Loucy (cell line): ENCODE data around the gene PPM1G.

Experiments
- EZH2phosphoT487 ChIP-seq: fragments of 200-600 bp; IDR thresholded peaks from 2 replicates; pipeline ENCODE4 v1.6.1; 2018; ENCODE audit warnings: antibody characterized with exemption, mild to moderate bottlenecking, moderate library complexity, borderline replicate concordance
- TF ChIP-seq, protein P1 (sequence below): fragments of 200-600 bp; sonication (generic); conservative IDR thresholded peaks from 2 replicates; pipeline ENCODE4 v1.5.1; 2014; ENCODE audit warnings: mild to moderate bottlenecking, antibody characterized with exemption, low read length

- TF ChIP-seq, protein P1, sequence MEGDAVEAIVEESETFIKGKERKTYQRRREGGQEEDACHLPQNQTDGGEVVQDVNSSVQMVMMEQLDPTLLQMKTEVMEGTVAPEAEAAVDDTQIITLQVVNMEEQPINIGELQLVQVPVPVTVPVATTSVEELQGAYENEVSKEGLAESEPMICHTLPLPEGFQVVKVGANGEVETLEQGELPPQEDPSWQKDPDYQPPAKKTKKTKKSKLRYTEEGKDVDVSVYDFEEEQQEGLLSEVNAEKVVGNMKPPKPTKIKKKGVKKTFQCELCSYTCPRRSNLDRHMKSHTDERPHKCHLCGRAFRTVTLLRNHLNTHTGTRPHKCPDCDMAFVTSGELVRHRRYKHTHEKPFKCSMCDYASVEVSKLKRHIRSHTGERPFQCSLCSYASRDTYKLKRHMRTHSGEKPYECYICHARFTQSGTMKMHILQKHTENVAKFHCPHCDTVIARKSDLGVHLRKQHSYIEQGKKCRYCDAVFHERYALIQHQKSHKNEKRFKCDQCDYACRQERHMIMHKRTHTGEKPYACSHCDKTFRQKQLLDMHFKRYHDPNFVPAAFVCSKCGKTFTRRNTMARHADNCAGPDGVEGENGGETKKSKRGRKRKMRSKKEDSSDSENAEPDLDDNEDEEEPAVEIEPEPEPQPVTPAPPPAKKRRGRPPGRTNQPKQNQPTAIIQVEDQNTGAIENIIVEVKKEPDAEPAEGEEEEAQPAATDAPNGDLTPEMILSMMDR: no peak
- no peak for TF ChIP-seq EZH2phosphoT487
These were observed 54.8 kb downstream of the PPM1G start for GRCh38 chr2:27354597-27354927.
